GM19438 (cell line): ENCODE data around the gene CNTFR.

Experiments used
- ATAC-seq: cut with Tn5 transposase; IDR thresholded peaks from one replicate; pipeline ENCODE4 v1.9.1; 2021; ENCODE audit warnings: low read depth; ENCODE audit not compliant: unreplicated experiment

The CNTFR gene

GRCh38 chr9:34512131-34513078 is 77.1 kb downstream of the CNTFR start:
- ATAC-seq = no peak

- ATAC-seq = no peak
Measured at GRCh38 chr9:34510497-34511468, 78.7 kb downstream of the CNTFR start.

GRCh38 chr9:34508951-34509350 is 80.6 kb downstream of the CNTFR start:
- no peak for ATAC-seq

GRCh38 chr9:34508463-34508862 is 81.1 kb downstream of the CNTFR start:
- ATAC-seq = no peak

- ATAC-seq = no peak
Measured at GRCh38 chr9:34507966-34508365, 81.6 kb downstream of the CNTFR start.

- no peak for ATAC-seq
Measured at GRCh38 chr9:34507556-34507955, 82.0 kb downstream of the CNTFR start.

- no peak for ATAC-seq
Measured at GRCh38 chr9:34506623-34507022, 82.9 kb downstream of the CNTFR start.

- ATAC-seq = no peak
Measured at GRCh38 chr9:34505370-34506120, 84.0 kb downstream of the CNTFR start.

GRCh38 chr9:34503406-34503805 is 86.1 kb downstream of the CNTFR start:
- no peak for ATAC-seq

GRCh38 chr9:34502891-34503290 is 86.6 kb downstream of the CNTFR start:
- ATAC-seq = no peak

- no peak for ATAC-seq
Measured at GRCh38 chr9:34502471-34502870, 87.1 kb downstream of the CNTFR start.

- no peak for ATAC-seq
Measured at GRCh38 chr9:34501889-34502425, 87.6 kb downstream of the CNTFR start.
